ENCODE data around the gene FARS2.

GRCh38 chr6:5704708-5705107, 443.4 kb downstream of the FARS2 start:
- no peak for TF ChIP-seq CTCF (IDR thresholded peaks at IDR 0.05)
- TF ChIP-seq POLR2A (IDR thresholded peaks at IDR 0.05) = no peak
- no peak for TF ChIP-seq POLR2AphosphoS5 (IDR thresholded peaks at IDR 0.05)
